Measurements from ENCODE around the gene MPPE1. TPM values are rescaled to one million over a fixed set of nuclear protein-coding genes. Genes with fewer than 3 reads are reported as not detected.
"Not testable (repeated sequence)": the region's sequence is repeated elsewhere in the genome, so short reads cannot be mapped to it uniquely, and the experiment has no call there.

MPPE1 gene
- total and polyA plus RNA-seq, 8 donors, result 39.8 to 68.0 (median 43.9) TPM

DNA sequence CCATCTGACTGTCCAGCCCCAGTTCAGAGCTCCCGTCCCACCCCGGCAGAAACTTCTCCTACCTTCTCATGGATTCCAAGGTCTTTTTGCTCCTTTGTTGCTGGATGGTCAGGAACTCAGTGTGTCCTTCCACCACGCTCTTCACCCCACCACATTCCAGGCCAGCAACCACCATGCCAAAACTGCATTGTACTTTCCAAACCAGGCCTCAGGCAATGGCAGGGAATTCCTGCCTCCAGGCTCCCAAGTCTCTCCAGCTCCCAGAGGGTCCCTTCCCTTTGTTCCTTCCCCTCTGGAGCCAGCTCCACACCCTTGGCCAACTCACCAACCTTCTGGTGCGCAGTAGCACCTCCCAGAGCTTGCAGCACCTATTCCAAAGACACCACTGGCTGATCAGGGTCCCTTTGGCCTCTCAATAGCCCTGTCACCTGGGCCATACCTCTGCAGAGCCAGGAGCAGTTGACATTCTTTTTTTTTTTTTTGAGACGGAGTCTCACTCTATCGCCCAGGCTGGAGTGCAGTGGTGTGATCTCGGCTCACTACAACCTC, 48.8 kb downstream of the MPPE1 start:
- ATAC-seq (no peak), DNase-seq (no peak)
- TF ChIP-seq CTCF (IDR thresholded peaks at IDR 0.05), result no peak
- Histone ChIP-seq H3K27ac (no peak overlapping the region), H3K27me3 (no peaks in the 10 kb centered on the region), H3K4me3 (no peak overlapping the region), H3K36me3 (no peaks in the 10 kb centered on the region), H3K4me1 (peaks cover 0 to 22% of the 10 kb centered on the region in 2 donors), H3K9me3 (no peaks in the 10 kb centered on the region)
- intact Hi-C loops (cut with DNase I), result no loop called here

GRCh38 chr18:11857177-11857887, 50.8 kb downstream of the MPPE1 start:
- intact Hi-C loops (cut with DNase I), result no loop called here
- ATAC-seq (peak; percentile 75), DNase-seq (peak in 2 of 4 donors; percentile 49 to 65)
- Histone ChIP-seq H3K36me3 (no peaks in the 10 kb centered on the region), H3K4me3 (no peak overlapping the region), H3K9me3 (no peaks in the 10 kb centered on the region), H3K27ac (peak overlapping the region; percentile 37 to 65), H3K4me1 (peaks cover 17 to 43% of the 10 kb centered on the region in 2 donors), H3K27me3 (no peaks in the 10 kb centered on the region)
- no peak for TF ChIP-seq CTCF (IDR thresholded peaks at IDR 0.05)

DNA sequence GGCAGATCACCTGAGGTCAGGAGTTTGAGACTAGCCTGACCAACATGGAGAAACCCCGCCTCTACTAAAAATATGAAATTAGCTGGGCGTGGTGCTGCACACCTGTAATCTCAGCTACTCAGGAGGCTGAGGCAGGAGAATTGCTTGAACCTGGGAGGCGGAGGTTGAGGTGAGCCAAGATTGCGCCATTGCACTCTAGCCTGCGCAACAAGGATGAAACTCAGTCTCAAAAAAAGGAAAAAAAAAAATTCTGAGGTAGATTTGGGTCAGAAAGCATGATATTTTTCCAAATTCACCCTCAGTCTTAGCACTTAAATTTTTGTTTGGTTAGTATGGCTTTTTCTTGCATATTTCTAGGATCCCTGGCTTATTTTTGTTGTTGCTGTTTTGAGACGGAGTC, 53.6 kb downstream of the MPPE1 start:
- H3K9me3 ChIP-seq; H3K27ac ChIP-seq; DNase-seq; H3K36me3 ChIP-seq; ATAC-seq; intact Hi-C loops (cut with DNase I); H3K4me3 ChIP-seq; H3K27me3 ChIP-seq: not testable (repeated sequence)
- peaks cover 19 to 47% of the 10 kb centered on the region in 2 donors for H3K4me1 ChIP-seq

GRCh38 chr18:11851806-11852337, 56.2 kb downstream of the MPPE1 start:
- Histone ChIP-seq H3K4me1 (peaks cover 19 to 34% of the 10 kb centered on the region in 2 donors), H3K27ac (peak overlapping the region; percentile 94 to 96), H3K9me3 (no peaks in the 10 kb centered on the region), H3K27me3 (no peaks in the 10 kb centered on the region), H3K4me3 (peak overlapping the region; percentile 64 to 82), H3K36me3 (no peaks in the 10 kb centered on the region)
- peak in 3 of 4 donors; percentile 36 to 84 (median 55) for DNase-seq
- no peak for TF ChIP-seq CTCF (IDR thresholded peaks at IDR 0.05)
- intact Hi-C loops (cut with DNase I), result no loop called here
- peak; percentile 48 for ATAC-seq

- peaks cover 19 to 29% of the 10 kb centered on the region in 2 donors for H3K4me1 ChIP-seq
- H3K9me3 ChIP-seq, result no peaks in the 10 kb centered on the region
- H3K4me3 ChIP-seq, result peak within 1 kb of the TSS; percentile 64 to 82
- TF ChIP-seq CTCF (IDR thresholded peaks at IDR 0.05), result no peak
- no peaks in the 10 kb centered on the region for H3K36me3 ChIP-seq
- peak; percentile 97 for ATAC-seq
- peak; percentile 96 to 99 (median 98) for DNase-seq
- intact Hi-C loops (cut with DNase I), result no loop called here
- peak within 1 kb of the TSS; percentile 94 to 96 for H3K27ac ChIP-seq
- H3K27me3 ChIP-seq, result no peaks in the 10 kb centered on the region
Observed at GRCh38 chr18:11851146-11851805, 56.8 kb downstream of the MPPE1 start, which contains the start of gene CHMP1B. Gene CHMP1B (plus strand): TSS chr18:11851413. CDS start chr18:11851512, 99 bp downstream.

All from left lung (tissue), 10 donors.